ENCODE measurements around the gene LIPT2. TPM values are rescaled to one million over a fixed set of nuclear protein-coding genes. Genes with fewer than 3 reads are reported as not detected.
"Not testable (repeated sequence)": the region's sequence is repeated elsewhere in the genome, so short reads cannot be mapped to it uniquely, and the experiment has no call there.

Gene LIPT2
- polyA plus RNA-seq, 1 experiment: 2.1 TPM

GRCh38 chr11:74520316-74520715 is 26.8 kb upstream of the LIPT2 start:
- CTCF ChIA-PET: no interaction called here
- H3K9me3 ChIP-seq (ENCODE audit: control insufficient read depth, insufficient read depth, low read length): no peaks in the 10 kb centered on the region
- peaks cover 18% of the 10 kb centered on the region for H3K27me3 ChIP-seq (ENCODE audit: control insufficient read depth, insufficient read depth, low read length)
- DNase-seq (ENCODE audit: low read depth, low spot score): no peak
- POLR2A ChIA-PET: no interaction called here
- H3K4me3 ChIP-seq (ENCODE audit: low read depth, low read length): no peak overlapping the region
- no peak overlapping the region for H3K27ac ChIP-seq (ENCODE audit: low read depth, low read length)
- TF ChIP-seq, protein P1, sequence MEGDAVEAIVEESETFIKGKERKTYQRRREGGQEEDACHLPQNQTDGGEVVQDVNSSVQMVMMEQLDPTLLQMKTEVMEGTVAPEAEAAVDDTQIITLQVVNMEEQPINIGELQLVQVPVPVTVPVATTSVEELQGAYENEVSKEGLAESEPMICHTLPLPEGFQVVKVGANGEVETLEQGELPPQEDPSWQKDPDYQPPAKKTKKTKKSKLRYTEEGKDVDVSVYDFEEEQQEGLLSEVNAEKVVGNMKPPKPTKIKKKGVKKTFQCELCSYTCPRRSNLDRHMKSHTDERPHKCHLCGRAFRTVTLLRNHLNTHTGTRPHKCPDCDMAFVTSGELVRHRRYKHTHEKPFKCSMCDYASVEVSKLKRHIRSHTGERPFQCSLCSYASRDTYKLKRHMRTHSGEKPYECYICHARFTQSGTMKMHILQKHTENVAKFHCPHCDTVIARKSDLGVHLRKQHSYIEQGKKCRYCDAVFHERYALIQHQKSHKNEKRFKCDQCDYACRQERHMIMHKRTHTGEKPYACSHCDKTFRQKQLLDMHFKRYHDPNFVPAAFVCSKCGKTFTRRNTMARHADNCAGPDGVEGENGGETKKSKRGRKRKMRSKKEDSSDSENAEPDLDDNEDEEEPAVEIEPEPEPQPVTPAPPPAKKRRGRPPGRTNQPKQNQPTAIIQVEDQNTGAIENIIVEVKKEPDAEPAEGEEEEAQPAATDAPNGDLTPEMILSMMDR (IDR thresholded peaks at IDR 0.05; ENCODE audit: low read depth, low read length): no peak

DNA sequence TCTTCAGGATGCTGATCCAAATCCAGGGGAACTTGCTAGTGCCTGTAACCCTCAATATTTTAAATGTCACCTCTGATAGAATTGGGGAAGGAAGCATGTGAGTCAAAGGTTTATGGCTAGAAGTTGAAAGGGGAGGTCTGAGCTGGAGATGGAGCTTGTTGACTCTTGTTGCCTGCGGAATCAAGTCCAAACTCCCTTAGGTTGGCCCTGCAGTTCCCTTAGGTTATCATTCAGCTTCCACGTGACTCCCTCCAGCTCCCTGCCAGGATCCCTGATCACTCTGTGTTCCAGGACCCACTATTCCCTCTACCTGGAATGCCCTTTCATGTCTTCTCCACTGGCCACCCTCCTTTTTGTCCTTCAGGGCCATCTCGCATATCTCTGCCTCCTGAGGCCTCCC is 26.2 kb upstream of the LIPT2 start:
- CTCF ChIA-PET: no interaction called here
- TF ChIP-seq, protein P1 (IDR thresholded peaks at IDR 0.05; ENCODE audit: low read depth, low read length): no peak

DNA sequence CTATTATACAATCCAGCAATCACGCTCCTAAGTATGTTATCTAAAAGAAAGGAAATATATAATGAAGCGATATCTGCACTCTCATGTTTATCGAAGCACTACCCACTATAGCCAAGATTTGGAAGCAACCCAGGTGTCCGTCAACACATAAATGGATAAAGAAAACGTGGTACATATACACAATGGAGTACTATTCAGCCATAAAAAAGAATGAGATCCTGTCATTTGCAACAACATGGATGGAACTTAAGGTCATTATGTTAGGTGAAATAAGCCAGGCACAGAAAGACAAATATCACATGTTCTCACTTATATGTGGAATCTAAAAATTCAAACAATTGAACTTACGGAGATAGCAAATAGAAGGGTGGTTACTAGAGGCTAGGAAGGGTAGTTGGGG is 24.1 kb upstream of the LIPT2 start:
- DNase-seq (ENCODE audit: low read depth, low spot score); H3K4me3 ChIP-seq (ENCODE audit: low read depth, low read length); H3K9me3 ChIP-seq (ENCODE audit: control insufficient read depth, insufficient read depth, low read length); CTCF ChIA-PET; POLR2A ChIA-PET; H3K27ac ChIP-seq (ENCODE audit: low read depth, low read length): not testable (repeated sequence)
- peaks cover 18% of the 10 kb centered on the region for H3K27me3 ChIP-seq (ENCODE audit: control insufficient read depth, insufficient read depth, low read length)

More for the DNA sequence above, 26.2 kb upstream of the LIPT2 start:
- Histone ChIP-seq H3K4me3 (ENCODE audit: low read depth, low read length) (no peak overlapping the region), H3K9me3 (ENCODE audit: control insufficient read depth, insufficient read depth, low read length) (no peaks in the 10 kb centered on the region), H3K27me3 (ENCODE audit: control insufficient read depth, insufficient read depth, low read length) (peaks cover 18% of the 10 kb centered on the region), H3K27ac (ENCODE audit: low read depth, low read length) (no peak overlapping the region)
- no peak for DNase-seq (ENCODE audit: low read depth, low spot score)
- POLR2A ChIA-PET: no interaction called here

DNA sequence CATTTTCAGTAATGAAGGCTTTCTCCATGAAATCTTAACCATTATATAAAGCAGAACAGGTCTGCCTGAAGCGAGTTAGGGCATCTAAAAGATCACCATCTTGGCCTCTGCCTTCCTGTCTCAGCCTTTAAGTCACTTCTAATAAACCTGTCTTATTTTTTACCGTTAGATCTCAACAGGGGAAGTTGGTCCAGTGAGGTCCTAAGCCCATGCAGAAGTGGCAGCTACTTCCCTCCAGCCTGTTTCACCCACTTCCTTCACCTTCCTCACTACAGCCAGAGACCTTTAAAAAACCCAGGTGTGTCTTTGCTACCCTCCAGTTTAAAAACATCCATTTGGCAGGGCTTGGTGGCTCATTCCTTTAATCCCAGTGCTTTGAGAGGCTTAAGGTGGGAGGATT is 14.1 kb upstream of the LIPT2 start:
- peaks cover 17% of the 10 kb centered on the region for H3K27me3 ChIP-seq (ENCODE audit: control insufficient read depth, insufficient read depth, low read length)
- TF ChIP-seq, protein P1 (IDR thresholded peaks at IDR 0.05; ENCODE audit: low read depth, low read length): no peak
- POLR2A ChIA-PET: no interaction called here
- CTCF ChIA-PET: no interaction called here
- H3K27ac ChIP-seq (ENCODE audit: low read depth, low read length): no peak overlapping the region
- no peak for DNase-seq (ENCODE audit: low read depth, low spot score)
- H3K9me3 ChIP-seq (ENCODE audit: control insufficient read depth, insufficient read depth, low read length): peaks cover 2% of the 10 kb centered on the region; the same call in 1 of the 2 replicates
- no peak overlapping the region for H3K4me3 ChIP-seq (ENCODE audit: low read depth, low read length)

GRCh38 chr11:74506823-74507222 is 13.3 kb upstream of the LIPT2 start:
- no peak overlapping the region for H3K27ac ChIP-seq (ENCODE audit: low read depth, low read length)
- peaks cover 14% of the 10 kb centered on the region for H3K27me3 ChIP-seq (ENCODE audit: control insufficient read depth, insufficient read depth, low read length)
- peaks cover 4% of the 10 kb centered on the region; the same call in 1 of the 2 replicates for H3K9me3 ChIP-seq (ENCODE audit: control insufficient read depth, insufficient read depth, low read length)
- POLR2A ChIA-PET: interaction anchor here (1.1 kb wide), 1 partner anchor 14 kb away, joined by 4 read pairs; the partner anchor contains the start of gene LIPT2
- TF ChIP-seq, protein P1 (IDR thresholded peaks at IDR 0.05; ENCODE audit: low read depth, low read length): no peak
- no peak overlapping the region for H3K4me3 ChIP-seq (ENCODE audit: low read depth, low read length)
- CTCF ChIA-PET: interaction anchor here (0.5 kb wide), 1 partner anchor 16 kb away, joined by 3 read pairs; no protein-coding TSS in a partner anchor
- DNase-seq (ENCODE audit: low read depth, low spot score): no peak
